DND-41 (cell line): Measurements from ENCODE around the gene PDSS1.

Experiments used
- EZH2 ChIP-seq: IDR thresholded peaks from 3 replicates; pipeline ENCODE4 v1.6.1; 2012; ENCODE audit warnings: borderline replicate concordance, low read depth, mild to moderate bottlenecking, moderate library complexity, low read length, inconsistent platforms; ENCODE audit not compliant: severe bottlenecking
- TF ChIP-seq, protein P1 (sequence below): IDR thresholded peaks from 2 replicates; pipeline ENCODE4 v1.5.1; 2012; ENCODE audit warnings: borderline replicate concordance, low read length, moderate library complexity, mild to moderate bottlenecking; ENCODE audit not compliant: poor library complexity, severe bottlenecking; ENCODE audit errors: extremely low read depth

DNA sequence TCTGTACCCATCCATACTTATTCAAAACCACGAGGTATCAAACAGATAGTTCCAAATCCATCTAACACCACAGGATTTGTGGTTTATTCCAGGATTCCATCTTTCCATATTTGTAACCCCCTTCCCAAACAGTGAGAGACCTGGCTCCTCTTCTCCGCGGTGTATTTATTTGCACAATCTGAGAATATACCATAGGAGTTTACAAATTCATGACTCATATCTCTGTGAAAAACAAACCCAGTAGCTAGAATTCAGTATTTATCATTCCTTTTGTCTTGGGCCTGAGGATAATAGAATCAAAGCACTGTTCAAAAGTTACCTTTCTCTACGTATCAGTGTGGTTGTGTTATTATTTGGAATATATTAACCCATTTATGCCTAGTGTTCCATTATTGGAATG is 31.9 kb downstream of the PDSS1 start:
- TF ChIP-seq, protein P1, sequence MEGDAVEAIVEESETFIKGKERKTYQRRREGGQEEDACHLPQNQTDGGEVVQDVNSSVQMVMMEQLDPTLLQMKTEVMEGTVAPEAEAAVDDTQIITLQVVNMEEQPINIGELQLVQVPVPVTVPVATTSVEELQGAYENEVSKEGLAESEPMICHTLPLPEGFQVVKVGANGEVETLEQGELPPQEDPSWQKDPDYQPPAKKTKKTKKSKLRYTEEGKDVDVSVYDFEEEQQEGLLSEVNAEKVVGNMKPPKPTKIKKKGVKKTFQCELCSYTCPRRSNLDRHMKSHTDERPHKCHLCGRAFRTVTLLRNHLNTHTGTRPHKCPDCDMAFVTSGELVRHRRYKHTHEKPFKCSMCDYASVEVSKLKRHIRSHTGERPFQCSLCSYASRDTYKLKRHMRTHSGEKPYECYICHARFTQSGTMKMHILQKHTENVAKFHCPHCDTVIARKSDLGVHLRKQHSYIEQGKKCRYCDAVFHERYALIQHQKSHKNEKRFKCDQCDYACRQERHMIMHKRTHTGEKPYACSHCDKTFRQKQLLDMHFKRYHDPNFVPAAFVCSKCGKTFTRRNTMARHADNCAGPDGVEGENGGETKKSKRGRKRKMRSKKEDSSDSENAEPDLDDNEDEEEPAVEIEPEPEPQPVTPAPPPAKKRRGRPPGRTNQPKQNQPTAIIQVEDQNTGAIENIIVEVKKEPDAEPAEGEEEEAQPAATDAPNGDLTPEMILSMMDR: no peak
- no peak for TF ChIP-seq EZH2
